HG03558 (cell line): ENCODE measurements around the gene ADGRB3.

Experiments used
- ATAC-seq: cut with Tn5 transposase; IDR thresholded peaks from one replicate; pipeline ENCODE4 v1.9.1; 2021; ENCODE audit warnings: moderate number of reproducible peaks; ENCODE audit not compliant: unreplicated experiment; ENCODE audit errors: extremely low read depth

ADGRB3 gene

GRCh38 chr6:69005199-69005598 is 370.1 kb downstream of the ADGRB3 start:
- no peak for ATAC-seq

- ATAC-seq, result no peak
Observed at GRCh38 chr6:69007781-69008180, 372.7 kb downstream of the ADGRB3 start.

- no peak for ATAC-seq
Observed at GRCh38 chr6:69012211-69012610, 377.1 kb downstream of the ADGRB3 start.

- no peak for ATAC-seq
Observed at GRCh38 chr6:69012876-69013275, 377.8 kb downstream of the ADGRB3 start.

GRCh38 chr6:69018906-69019305 is 383.8 kb downstream of the ADGRB3 start:
- no peak for ATAC-seq

GRCh38 chr6:69019832-69020231 is 384.8 kb downstream of the ADGRB3 start:
- ATAC-seq, result no peak

GRCh38 chr6:69022993-69023392 is 387.9 kb downstream of the ADGRB3 start:
- ATAC-seq, result no peak

- ATAC-seq, result no peak
Observed at GRCh38 chr6:69026243-69026642, 391.2 kb downstream of the ADGRB3 start.

- no peak for ATAC-seq
Observed at GRCh38 chr6:69026715-69027114, 391.6 kb downstream of the ADGRB3 start.

GRCh38 chr6:69027861-69028260 is 392.8 kb downstream of the ADGRB3 start:
- ATAC-seq, result no peak

- no peak for ATAC-seq
Observed at GRCh38 chr6:69038841-69039240, 403.8 kb downstream of the ADGRB3 start.

- no peak for ATAC-seq
Observed at GRCh38 chr6:69042297-69042696, 407.2 kb downstream of the ADGRB3 start.

GRCh38 chr6:69044534-69044933 is 409.5 kb downstream of the ADGRB3 start:
- no peak for ATAC-seq

- no peak for ATAC-seq
Observed at GRCh38 chr6:69059413-69059812, 424.3 kb downstream of the ADGRB3 start.

- ATAC-seq, result no peak
Observed at GRCh38 chr6:69061066-69061465, 426.0 kb downstream of the ADGRB3 start.

GRCh38 chr6:69063401-69063800 is 428.3 kb downstream of the ADGRB3 start:
- ATAC-seq, result no peak

GRCh38 chr6:69064226-69064625 is 429.1 kb downstream of the ADGRB3 start:
- ATAC-seq, result no peak

GRCh38 chr6:69069881-69070280 is 434.8 kb downstream of the ADGRB3 start:
- no peak for ATAC-seq

- no peak for ATAC-seq
Observed at GRCh38 chr6:69072796-69073195, 437.7 kb downstream of the ADGRB3 start.

GRCh38 chr6:69084746-69085335 is 449.8 kb downstream of the ADGRB3 start:
- ATAC-seq, result no peak

GRCh38 chr6:69086689-69087088 is 451.6 kb downstream of the ADGRB3 start:
- ATAC-seq, result no peak

GRCh38 chr6:69089539-69089938 is 454.5 kb downstream of the ADGRB3 start:
- no peak for ATAC-seq

- no peak for ATAC-seq
Observed at GRCh38 chr6:69090132-69090531, 455.1 kb downstream of the ADGRB3 start.
